Dermis lymphatic vessel endothelial cell (primary cell): ENCODE measurements around the gene SLC38A8. TPM values are rescaled to one million over a fixed set of nuclear protein-coding genes. Genes with fewer than 3 reads are reported as not detected.

ENCODE experiments used
- total RNA-seq: library from RNA; depleted of rRNA; stranded (reverse); fragments of >200 nt; gene quantifications from 2 replicates; pipeline ENCODE4 v1.2.1, GENCODE V29; 2014

SLC38A8 gene
- total RNA-seq = not detected in 2 replicates

GRCh38 chr16:84042308-84042878, at the start of gene SLC38A8:
TSS of gene SLC38A8 (minus strand) at chr16:84042795. CDS start at chr16:84042157, 638 bp downstream.

GRCh38 chr16:83967838-83968305, 74.7 kb downstream of the SLC38A8 start, which contains the start of gene NECAB2:
TSS of gene NECAB2 (plus strand) at chr16:83968244. CDS start at chr16:83968649, 405 bp downstream.

Other genes starting within 250 kb of the SLC38A8 start
- gene HSBP1, start 234.8 kb downstream of the SLC38A8 start, total RNA-seq = 132 and 141 TPM in 2 replicates
- 3.0 and 3.2 TPM in 2 replicates for gene MLYCD, start 143.7 kb downstream of the SLC38A8 start, total RNA-seq
- 0.69 and 1.2 TPM in 2 replicates for gene OSGIN1, start 89.6 kb downstream of the SLC38A8 start, total RNA-seq
- gene NECAB2, start 74.6 kb downstream of the SLC38A8 start, total RNA-seq = not detected in 2 replicates
- gene MBTPS1, start 74.1 kb upstream of the SLC38A8 start, total RNA-seq = 94.1 and 101 TPM in 2 replicates
- 33.0 and 35.3 TPM in 2 replicates for gene HSDL1, start 102.4 kb upstream of the SLC38A8 start, total RNA-seq
- 0.09 TPM in 1 of 2 replicates, not detected in the other for gene DNAAF1, start 102.5 kb upstream of the SLC38A8 start, total RNA-seq
- gene TAF1C, start 144.3 kb upstream of the SLC38A8 start, total RNA-seq = 9.2 and 10.7 TPM in 2 replicates
- not detected in 2 replicates for gene ADAD2, start 148.4 kb upstream of the SLC38A8 start, total RNA-seq
- gene KCNG4, start 197.2 kb upstream of the SLC38A8 start, total RNA-seq = not detected in 2 replicates